Measurements from ENCODE around the gene CFLAR. TPM values are rescaled to one million over a fixed set of nuclear protein-coding genes. Genes with fewer than 3 reads are reported as not detected.

The CFLAR gene
- total and polyA plus RNA-seq, 2 of the 13 experiments (the other 11 are each of a cell fraction or from before 2014, with no cell fraction given) = 43.8 to 92.1 TPM

- TF ChIP-seq IRF1 (CRISPR knock-in tag; IDR thresholded peaks at IDR 0.05; ENCODE audit: low read depth) (0 out of 2 replicates have a peak, but pooled peaks have one; percentile 75), ELF4 (CRISPR knock-in tag; IDR thresholded peaks at IDR 0.05; ENCODE audit: borderline replicate concordance) (peak; percentile 53; the same call in 1 of the 2 replicates), ZNF569 (CRISPR knock-in tag; IDR thresholded peaks at IDR 0.05; ENCODE audit: borderline replicate concordance) (no peak), MATR3 (CRISPR knock-in tag; IDR thresholded peaks at IDR 0.05) (no peak), AFF4 (CRISPR knock-in tag; IDR thresholded peaks at IDR 0.05) (peak; percentile 84; the same call in 1 of the 2 replicates), SOX5 (CRISPR knock-in tag; IDR thresholded peaks at IDR 0.05; ENCODE audit: borderline replicate concordance) (no peak), ZNF790 (CRISPR knock-in tag; IDR thresholded peaks at IDR 0.05; ENCODE audit: borderline replicate concordance) (0 out of 2 replicates have a peak, but pooled peaks have one; percentile 67), ZMYM3 (CRISPR knock-in tag; IDR thresholded peaks at IDR 0.05) (0 out of 2 replicates have a peak, but pooled peaks have one; percentile 10), ERF (CRISPR knock-in tag; IDR thresholded peaks at IDR 0.05) (peak; percentile 29; the same call in 1 of the 2 replicates), REXO4 (CRISPR knock-in tag; IDR thresholded peaks at IDR 0.05; ENCODE audit: borderline replicate concordance) (no peak), ZNF792 (CRISPR knock-in tag; IDR thresholded peaks at IDR 0.05) (peak; percentile 6), FOXM1 (CRISPR knock-in tag; IDR thresholded peaks at IDR 0.05) (0 out of 2 replicates have a peak, but pooled peaks have one; percentile 12), ZNF660 (CRISPR knock-in tag; IDR thresholded peaks at IDR 0.05; ENCODE audit: borderline replicate concordance, low read depth) (0 out of 2 replicates have a peak, but pooled peaks have one; percentile 91), DR1 (CRISPR knock-in tag; IDR thresholded peaks at IDR 0.05) (peak; percentile 52; the same call in 1 of the 2 replicates), MNT (IDR thresholded peaks at IDR 0.05) (no peak), DPF2 (CRISPR knock-in tag; IDR thresholded peaks at IDR 0.05; ENCODE audit: borderline replicate concordance, low read depth) (peak; percentile 60; the same call in 1 of the 2 replicates), GFI1 (CRISPR knock-in tag; IDR thresholded peaks at IDR 0.05; ENCODE audit: borderline replicate concordance) (peak; percentile 71), E2F5 (CRISPR knock-in tag; conservative IDR thresholded peaks at IDR 0.05) (no peak), KMT2A (CRISPR knock-in tag; IDR thresholded peaks at IDR 0.05) (peak; percentile 89), SMARCE1 (IDR thresholded peaks at IDR 0.05; ENCODE audit: borderline replicate concordance) (no peak), NCOA2 (CRISPR knock-in tag; IDR thresholded peaks at IDR 0.05) (peak; percentile 43), NCOA5 (CRISPR knock-in tag; IDR thresholded peaks at IDR 0.05) (no peak)
Measured at GRCh38 chr2:201118121-201118960, 2.4 kb downstream of the CFLAR start (continued).
